ENCODE measurements around the gene NAPSA. TPM values are rescaled to one million over a fixed set of nuclear protein-coding genes. Genes with fewer than 3 reads are reported as not detected.

Gene NAPSA
- total RNA-seq, 4 donors from 2014 or later: 0.46 to 3.4 (median 1.5) TPM

DNA sequence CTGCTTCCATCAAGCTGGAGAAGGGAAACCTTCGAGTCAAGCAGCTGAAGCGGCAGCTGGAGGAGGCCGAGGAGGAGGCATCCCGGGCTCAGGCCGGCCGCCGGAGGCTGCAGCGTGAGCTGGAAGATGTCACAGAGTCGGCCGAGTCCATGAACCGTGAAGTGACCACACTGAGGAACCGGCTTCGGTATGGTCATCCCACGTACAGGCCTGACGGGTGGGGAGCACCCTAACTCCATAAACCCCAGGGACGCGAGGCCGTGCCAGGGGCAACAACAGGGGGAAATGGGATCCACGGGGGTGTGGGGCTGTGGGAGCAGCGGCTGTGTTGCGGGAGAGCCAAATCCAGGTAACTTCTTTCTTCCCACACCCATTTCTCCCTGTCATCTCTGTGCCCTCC lies 56.4 kb downstream of the NAPSA start:
- Histone ChIP-seq H3K27ac (no peak overlapping the region), H3K4me1 (peaks cover 16 to 18% of the 10 kb centered on the region in 2 donors), H3K9me3 (no peaks in the 10 kb centered on the region), H3K27me3 (no peaks in the 10 kb centered on the region), H3K4me3 (replicated peaks in 1 of 3) (no peak overlapping the region), H3K36me3 (peaks cover 0 to 5% of the 10 kb centered on the region in 2 donors)
- TF ChIP-seq, protein P1, sequence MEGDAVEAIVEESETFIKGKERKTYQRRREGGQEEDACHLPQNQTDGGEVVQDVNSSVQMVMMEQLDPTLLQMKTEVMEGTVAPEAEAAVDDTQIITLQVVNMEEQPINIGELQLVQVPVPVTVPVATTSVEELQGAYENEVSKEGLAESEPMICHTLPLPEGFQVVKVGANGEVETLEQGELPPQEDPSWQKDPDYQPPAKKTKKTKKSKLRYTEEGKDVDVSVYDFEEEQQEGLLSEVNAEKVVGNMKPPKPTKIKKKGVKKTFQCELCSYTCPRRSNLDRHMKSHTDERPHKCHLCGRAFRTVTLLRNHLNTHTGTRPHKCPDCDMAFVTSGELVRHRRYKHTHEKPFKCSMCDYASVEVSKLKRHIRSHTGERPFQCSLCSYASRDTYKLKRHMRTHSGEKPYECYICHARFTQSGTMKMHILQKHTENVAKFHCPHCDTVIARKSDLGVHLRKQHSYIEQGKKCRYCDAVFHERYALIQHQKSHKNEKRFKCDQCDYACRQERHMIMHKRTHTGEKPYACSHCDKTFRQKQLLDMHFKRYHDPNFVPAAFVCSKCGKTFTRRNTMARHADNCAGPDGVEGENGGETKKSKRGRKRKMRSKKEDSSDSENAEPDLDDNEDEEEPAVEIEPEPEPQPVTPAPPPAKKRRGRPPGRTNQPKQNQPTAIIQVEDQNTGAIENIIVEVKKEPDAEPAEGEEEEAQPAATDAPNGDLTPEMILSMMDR (IDR thresholded peaks at IDR 0.05): no peak
- TF ChIP-seq POLR2A (IDR thresholded peaks at IDR 0.05): no peak
- intact Hi-C loops (cut with DNase I): no loop called here
- DNase-seq: no peak
- 92% methylated on average over 21 of the region's 21 CpGs for WGBS, 2 donors

Other genes with a start within 250 kb of the NAPSA start
- gene IZUMO2, start 202.4 kb downstream of the NAPSA start, total RNA-seq: not detected
- gene MYH14, start 162.0 kb downstream of the NAPSA start, total RNA-seq: 100 to 1,000 TPM; 130 to 361 (median 183) TPM
- 10 to 100 TPM in 3 of 4 donors, 1 to 10 TPM in 1; 5.9 to 32.8 (median 17.2) TPM for gene KCNC3, start 36.3 kb downstream of the NAPSA start, total RNA-seq
- gene NR1H2, start 10.8 kb upstream of the NAPSA start, total RNA-seq: 100 to 1,000 TPM in 2 of 4 donors, 10 to 100 TPM in 2; 76.4 to 114 (median 100) TPM
- gene POLD1, start 18.7 kb upstream of the NAPSA start, total RNA-seq: 10 to 100 TPM; 12.9 to 27.5 (median 19.0) TPM
- gene SPIB, start 53.3 kb upstream of the NAPSA start, total RNA-seq: not detected
- under 1 TPM in 1 of 4 donors, not detected in 3; 0.13 TPM for gene MYBPC2, start 67.3 kb upstream of the NAPSA start, total RNA-seq
- 100 to 1,000 TPM; 139 to 250 (median 214) TPM for gene EMC10, start 110.9 kb upstream of the NAPSA start, total RNA-seq
- 1 to 10 TPM; 1.4 to 8.1 (median 5.0) TPM for gene GARIN5A, start 111.2 kb upstream of the NAPSA start, total RNA-seq
- 10 to 100 TPM; 23.9 to 49.5 (median 41.3) TPM for gene JOSD2, start 145.6 kb upstream of the NAPSA start, total RNA-seq
- gene ASPDH, start 148.3 kb upstream of the NAPSA start, total RNA-seq: not detected
- 1 to 10 TPM in 3 of 4 donors, under 1 TPM in 1; 0.59 to 3.0 (median 1.6) TPM for gene LRRC4B, start 202.8 kb upstream of the NAPSA start, total RNA-seq